ENCODE measurements around the gene CPNE4. TPM values are rescaled to one million over a fixed set of nuclear protein-coding genes. Genes with fewer than 3 reads are reported as not detected.

Gene CPNE4
- total and polyA plus RNA-seq, 9 of the 15 experiments (the other 6 are each of a cell fraction or from before 2014, with no cell fraction given): not detected

- intact Hi-C loops (cut with micrococcal nuclease): loop anchor here (10.0 kb wide), 1 partner anchor 488 kb away; no protein-coding TSS in a partner anchor
- H3K9me1 ChIP-seq (ENCODE audit: control insufficient read depth, insufficient read depth, low read length): no peaks in the 10 kb centered on the region
- TF ChIP-seq NCOA4 (IDR thresholded peaks at IDR 0.05; ENCODE audit: partially characterized antibody) (no peak), SOX6 (IDR thresholded peaks at IDR 0.05) (no peak), CBFA2T2 (conservative IDR thresholded peaks at IDR 0.05) (no peak), CEBPB (tag; IDR thresholded peaks at IDR 0.05) (no peak)
- TF ChIP-seq, protein P1, sequence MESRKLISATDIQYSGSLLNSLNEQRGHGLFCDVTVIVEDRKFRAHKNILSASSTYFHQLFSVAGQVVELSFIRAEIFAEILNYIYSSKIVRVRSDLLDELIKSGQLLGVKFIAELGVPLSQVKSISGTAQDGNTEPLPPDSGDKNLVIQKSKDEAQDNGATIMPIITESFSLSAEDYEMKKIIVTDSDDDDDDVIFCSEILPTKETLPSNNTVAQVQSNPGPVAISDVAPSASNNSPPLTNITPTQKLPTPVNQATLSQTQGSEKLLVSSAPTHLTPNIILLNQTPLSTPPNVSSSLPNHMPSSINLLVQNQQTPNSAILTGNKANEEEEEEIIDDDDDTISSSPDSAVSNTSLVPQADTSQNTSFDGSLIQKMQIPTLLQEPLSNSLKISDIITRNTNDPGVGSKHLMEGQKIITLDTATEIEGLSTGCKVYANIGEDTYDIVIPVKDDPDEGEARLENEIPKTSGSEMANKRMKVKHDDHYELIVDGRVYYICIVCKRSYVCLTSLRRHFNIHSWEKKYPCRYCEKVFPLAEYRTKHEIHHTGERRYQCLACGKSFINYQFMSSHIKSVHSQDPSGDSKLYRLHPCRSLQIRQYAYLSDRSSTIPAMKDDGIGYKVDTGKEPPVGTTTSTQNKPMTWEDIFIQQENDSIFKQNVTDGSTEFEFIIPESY (CRISPR knock-in tag; IDR thresholded peaks at IDR 0.05): no peak
- H3K79me2 ChIP-seq (ENCODE audit: control insufficient read depth, insufficient read depth, low read length): no peaks in the 10 kb centered on the region
- H3K4me2 ChIP-seq (ENCODE audit: insufficient read depth, low read length): no peak overlapping the region
- DNase-seq (ENCODE audit: extremely low read depth in 1 of 4, low spot score in 3 of 4) (no peak), FAIRE-seq (no peak), ATAC-seq (no peak)
- no peaks in the 10 kb centered on the region for H3K27me3 ChIP-seq (ENCODE audit: control insufficient read depth in 2 of 2, insufficient read depth in 2 of 2, low read length in 2 of 2)
- H3K4me1 ChIP-seq (replicated peaks in 1 of 2; ENCODE audit: control insufficient read depth in 2 of 2, insufficient read depth in 2 of 2, low read length in 2 of 2): peaks cover 0 to 5% of the 10 kb centered on the region in 2 experiments; a peak in 1 of 5 replicates
- H3K9ac ChIP-seq (ENCODE audit: insufficient read depth in 1 of 2, low read depth in 2 of 2, low read length in 2 of 2): no peak overlapping the region
- 77% methylated on average over 8 of the region's 8 CpGs for WGBS (ENCODE audit: insufficient coverage, low coverage, missing lambda C conversion rate)
- no peaks in the 10 kb centered on the region for H4K20me1 ChIP-seq (replicated peaks; ENCODE audit: control insufficient read depth, insufficient read depth, low read length)
- POLR2A ChIA-PET: no interaction called here
- CTCF ChIA-PET (ENCODE audit: low intra/inter-chr PET ratio): no interaction called here
- no peak overlapping the region for H3K4me3 ChIP-seq
- no peak overlapping the region for H3K27ac ChIP-seq (ENCODE audit: extremely low read depth, low read depth, low read length)
- BruUV-seq (replicated peaks): no TSS peak
- no peak overlapping the region for H2AFZ ChIP-seq (ENCODE audit: low read depth, low read length)
- in situ Hi-C loops (cut with MboI): no loop called here
- no peaks in the 10 kb centered on the region for H3K9me3 ChIP-seq (replicated peaks; ENCODE audit: control insufficient read depth, insufficient read depth, low read depth, low read length)
- no peaks in the 10 kb centered on the region for H3K36me3 ChIP-seq (ENCODE audit: control insufficient read depth, insufficient read depth, low read length)
These were observed 1.9 kb downstream of the CPNE4 start for GRCh38 chr3:132032959-132033358.

Data from K562 (cell line).